Measurements from ENCODE around the gene PRPF39. TPM values are rescaled to one million over a fixed set of nuclear protein-coding genes. Genes with fewer than 3 reads are reported as not detected.
A peak's percentile ranks its signal among the peaks of the same experiment; 100 is the strongest.

The PRPF39 gene
- total and polyA plus RNA-seq, 2 of the 13 experiments (the other 11 are each of a cell fraction or from before 2014, with no cell fraction given): 44.2 to 65.0 TPM

DNA sequence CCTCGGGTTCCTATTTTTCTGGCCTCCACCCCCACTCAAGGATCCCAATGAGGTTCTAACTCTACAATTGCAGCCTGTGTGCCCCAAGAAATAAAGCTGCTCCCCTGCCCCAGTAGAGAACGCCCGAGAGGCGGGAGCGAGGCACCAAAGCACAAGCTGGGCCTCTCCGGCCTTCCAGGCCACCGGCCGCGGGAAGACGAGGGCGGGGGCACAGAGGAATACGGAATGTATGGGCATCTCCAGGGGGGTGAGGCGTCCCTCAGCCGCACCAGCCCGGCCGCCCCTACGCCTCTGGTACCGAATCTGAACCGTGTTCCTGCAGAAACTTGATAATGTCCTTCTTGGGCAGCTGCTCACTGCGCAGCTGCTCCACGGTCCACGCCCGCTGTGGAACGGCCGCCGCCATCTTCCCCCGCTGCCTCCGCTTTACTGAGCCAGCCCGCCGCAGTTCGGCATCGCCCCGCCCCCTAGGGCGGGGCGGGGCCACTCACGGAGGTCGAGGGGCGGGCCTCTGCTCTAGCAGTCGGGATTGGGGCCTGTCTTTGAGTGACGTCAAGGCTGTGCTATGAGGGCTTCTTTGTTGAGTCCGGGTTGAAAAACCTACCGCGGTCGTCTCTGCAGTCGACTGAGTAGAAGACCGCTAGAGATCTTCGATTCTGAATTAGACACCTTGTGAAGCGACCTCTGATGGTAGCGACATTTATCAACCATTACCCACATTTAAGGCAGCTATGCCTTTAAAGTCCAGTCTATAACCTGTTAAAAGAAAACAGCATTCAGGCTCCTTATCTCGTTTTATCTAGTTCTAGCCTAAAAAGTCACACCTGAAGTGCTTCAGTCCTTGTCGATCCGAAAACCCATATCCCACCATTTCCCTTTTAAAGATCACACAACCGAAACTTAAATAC, 50.4 kb downstream of the PRPF39 start, which contains the start of gene FKBP3 (continued):
- TF ChIP-seq, protein P1, sequence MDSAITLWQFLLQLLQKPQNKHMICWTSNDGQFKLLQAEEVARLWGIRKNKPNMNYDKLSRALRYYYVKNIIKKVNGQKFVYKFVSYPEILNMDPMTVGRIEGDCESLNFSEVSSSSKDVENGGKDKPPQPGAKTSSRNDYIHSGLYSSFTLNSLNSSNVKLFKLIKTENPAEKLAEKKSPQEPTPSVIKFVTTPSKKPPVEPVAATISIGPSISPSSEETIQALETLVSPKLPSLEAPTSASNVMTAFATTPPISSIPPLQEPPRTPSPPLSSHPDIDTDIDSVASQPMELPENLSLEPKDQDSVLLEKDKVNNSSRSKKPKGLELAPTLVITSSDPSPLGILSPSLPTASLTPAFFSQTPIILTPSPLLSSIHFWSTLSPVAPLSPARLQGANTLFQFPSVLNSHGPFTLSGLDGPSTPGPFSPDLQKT (CRISPR knock-in tag; IDR thresholded peaks at IDR 0.05; ENCODE audit: borderline replicate concordance): no peak
- TF ChIP-seq TSC22D2 (CRISPR knock-in tag; IDR thresholded peaks at IDR 0.05; ENCODE audit: borderline replicate concordance): peak; percentile 52; the same call in 1 of the 2 replicates
- TF ChIP-seq PBX2 (CRISPR knock-in tag; IDR thresholded peaks at IDR 0.05): peak; percentile 88
- peak; percentile 78 for TF ChIP-seq BORCS8-MEF2B (CRISPR knock-in tag; IDR thresholded peaks at IDR 0.05)
- TF ChIP-seq HDAC1 (CRISPR knock-in tag; IDR thresholded peaks at IDR 0.05): peak; percentile 45; the same call in 1 of the 2 replicates
- peak; percentile 91 for TF ChIP-seq POLR2AphosphoS5 (IDR thresholded peaks at IDR 0.05; ENCODE audit: low read depth, low read length)
- TF ChIP-seq, protein P2, sequence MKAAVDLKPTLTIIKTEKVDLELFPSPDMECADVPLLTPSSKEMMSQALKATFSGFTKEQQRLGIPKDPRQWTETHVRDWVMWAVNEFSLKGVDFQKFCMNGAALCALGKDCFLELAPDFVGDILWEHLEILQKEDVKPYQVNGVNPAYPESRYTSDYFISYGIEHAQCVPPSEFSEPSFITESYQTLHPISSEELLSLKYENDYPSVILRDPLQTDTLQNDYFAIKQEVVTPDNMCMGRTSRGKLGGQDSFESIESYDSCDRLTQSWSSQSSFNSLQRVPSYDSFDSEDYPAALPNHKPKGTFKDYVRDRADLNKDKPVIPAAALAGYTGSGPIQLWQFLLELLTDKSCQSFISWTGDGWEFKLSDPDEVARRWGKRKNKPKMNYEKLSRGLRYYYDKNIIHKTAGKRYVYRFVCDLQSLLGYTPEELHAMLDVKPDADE (CRISPR knock-in tag; IDR thresholded peaks at IDR 0.05): no peak
- TF ChIP-seq ZNF615 (CRISPR knock-in tag; IDR thresholded peaks at IDR 0.05; ENCODE audit: borderline replicate concordance): no peak
- peak; percentile 37; the same call in 1 of the 2 replicates for TF ChIP-seq ZHX2 (IDR thresholded peaks at IDR 0.05; ENCODE audit: low read depth)
- TF ChIP-seq ZHX2 (CRISPR knock-in tag; IDR thresholded peaks at IDR 0.05; ENCODE audit: borderline replicate concordance): no peak
- no peak for TF ChIP-seq GPN1 (CRISPR knock-in tag; IDR thresholded peaks at IDR 0.05; ENCODE audit: borderline replicate concordance)
- peak in 1 of 2 experiments; percentile 50; a peak in 1 of 4 replicates for TF ChIP-seq REST (IDR thresholded peaks at IDR 0.05; ENCODE audit: borderline replicate concordance in 1 of 2, low read depth in 1 of 2, low read length in 2 of 2)
- TF ChIP-seq RARG (CRISPR knock-in tag; IDR thresholded peaks at IDR 0.05; ENCODE audit: low read depth): no peak
- TF ChIP-seq U2AF1 (optimal IDR thresholded peaks at IDR 0.05; ENCODE audit: low read depth, low read length): no peak

Measured in HepG2 (cell line).